HEK293 (cell line): Measurements from ENCODE around the gene MLLT6.

Experiments used
- CTCF ChIA-PET: fragments of 350-600 bp; formaldehyde crosslinking; extraction: SDS; loops from one replicate; lab custom pipeline; 2021; ENCODE audit warnings: antibody characterized with exemption; lab: Yijun Ruan, JAX
- POLR2A ChIA-PET: fragments of 300-600 bp; formaldehyde crosslinking; extraction: SDS; loops from one replicate; lab custom pipeline; 2020; ENCODE audit warnings: antibody characterized with exemption, inconsistent platforms; lab: Yijun Ruan, JAX
- H3K27ac ChIP-seq: fragments of 200-500 bp; sonication (Bioruptor generic); 2 replicates; pipeline ENCODE4 v1.5.1; 2014; ENCODE audit warnings: low read depth, low read length, control low read depth, inconsistent platforms; ENCODE audit errors: extremely low read depth
- H3K36me3 ChIP-seq, 2 experiments: fragments of 200-500 bp in 1 of 2; sonication (Bioruptor generic) in 1 of 2; 1 replicate in 1 of 2; 2 replicates in 1 of 2; pipeline ENCODE4 v1.5.1; 2014 to 2017; ENCODE audit warnings: inconsistent platforms in 2 of 2, low read length in 2 of 2; ENCODE audit not compliant: control insufficient read depth in 2 of 2, insufficient read depth in 1 of 2
- H3K4me1 ChIP-seq: fragments of 200-500 bp; sonication (Bioruptor generic); 2 replicates; pipeline ENCODE4 v1.5.1; 2014; ENCODE audit warnings: mild to moderate bottlenecking, low read length, inconsistent platforms; ENCODE audit not compliant: control insufficient read depth, insufficient read depth
- H3K4me3 ChIP-seq: 2 replicates; pipeline ENCODE4 v1.5.1; 2011; ENCODE audit warnings: low read depth, mild to moderate bottlenecking, control low read depth, low read length, moderate library complexity
- H3K9me3 ChIP-seq: fragments of 200-500 bp; sonication (Bioruptor generic); 2 replicates; pipeline ENCODE4 v1.5.1; 2014; ENCODE audit warnings: low read depth, low read length, inconsistent platforms; ENCODE audit not compliant: control insufficient read depth, insufficient read depth
- BCL11B ChIP-seq: fragments of 450-650 bp; formaldehyde crosslinking; IDR thresholded peaks from 2 replicates; pipeline ENCODE4 v1.5.1; 2016; ENCODE audit warnings: low read depth, missing biosample characterization, missing genetic modification characterization
- EGR2 ChIP-seq: fragments of 450-650 bp; formaldehyde crosslinking; IDR thresholded peaks from 2 replicates; pipeline ENCODE4 v1.5.1; 2016; ENCODE audit warnings: low read depth, missing biosample characterization, missing genetic modification characterization
- GFI1B ChIP-seq: fragments of 450-650 bp; formaldehyde crosslinking; IDR thresholded peaks from 2 replicates; pipeline ENCODE4 v1.5.1; 2016; ENCODE audit warnings: missing biosample characterization, missing genetic modification characterization
- GLIS2 ChIP-seq: fragments of 450-650 bp; formaldehyde crosslinking; IDR thresholded peaks from 2 replicates; pipeline ENCODE4 v1.5.1; 2016; ENCODE audit warnings: missing biosample characterization, missing genetic modification characterization
- ZBTB20 ChIP-seq: fragments of 450-650 bp; formaldehyde crosslinking; IDR thresholded peaks from 2 replicates; pipeline ENCODE4 v1.5.1; 2016; ENCODE audit warnings: missing biosample characterization, missing genetic modification characterization
- ZFP41 ChIP-seq: fragments of 450-650 bp; formaldehyde crosslinking; IDR thresholded peaks from 2 replicates; pipeline ENCODE4 v1.5.1; 2016; ENCODE audit warnings: missing biosample characterization, missing genetic modification characterization, borderline replicate concordance
- ZNF473 ChIP-seq: fragments of 450-650 bp; formaldehyde crosslinking; IDR thresholded peaks from 2 replicates; pipeline ENCODE4 v1.5.1; 2017; ENCODE audit warnings: missing biosample characterization, missing genetic modification characterization
- ZNF600 ChIP-seq: fragments of 450-650 bp; formaldehyde crosslinking; IDR thresholded peaks from 2 replicates; pipeline ENCODE4 v1.5.1; 2016; ENCODE audit warnings: missing biosample characterization, missing genetic modification characterization
- ZNF624 ChIP-seq: fragments of 450-650 bp; formaldehyde crosslinking; IDR thresholded peaks from 2 replicates; pipeline ENCODE4 v1.5.1; 2017; ENCODE audit warnings: missing biosample characterization, missing genetic modification characterization
- TF ChIP-seq, protein P1 (sequence below): fragments of 450-650 bp; formaldehyde crosslinking; IDR thresholded peaks from 2 replicates; pipeline ENCODE4 v1.5.1; 2016; ENCODE audit warnings: missing biosample characterization, missing genetic modification characterization
- TF ChIP-seq, protein P2 (sequence below): fragments of 450-650 bp; formaldehyde crosslinking; IDR thresholded peaks from 2 replicates; pipeline ENCODE4 v1.5.1; 2016; ENCODE audit warnings: missing biosample characterization, missing genetic modification characterization, borderline replicate concordance
- TF ChIP-seq, protein P3 (sequence below): fragments of 450-650 bp; formaldehyde crosslinking; IDR thresholded peaks from 2 replicates; pipeline ENCODE4 v1.5.1; 2016; ENCODE audit warnings: missing biosample characterization, missing genetic modification characterization
- TF ChIP-seq, protein P4 (sequence below): fragments of 450-650 bp; formaldehyde crosslinking; IDR thresholded peaks from 2 replicates; pipeline ENCODE4 v1.5.1; 2016; ENCODE audit warnings: missing biosample characterization, missing genetic modification characterization
- TF ChIP-seq, protein P5 (sequence below): fragments of 450-650 bp; formaldehyde crosslinking; IDR thresholded peaks from 2 replicates; pipeline ENCODE4; 2016; ENCODE audit warnings: missing biosample characterization, missing genetic modification characterization
- TF ChIP-seq, protein P6 (sequence below): fragments of 450-650 bp; formaldehyde crosslinking; IDR thresholded peaks from 2 replicates; pipeline ENCODE4 v1.5.1; 2017; ENCODE audit warnings: missing biosample characterization, missing genetic modification characterization

MLLT6 gene

DNA sequence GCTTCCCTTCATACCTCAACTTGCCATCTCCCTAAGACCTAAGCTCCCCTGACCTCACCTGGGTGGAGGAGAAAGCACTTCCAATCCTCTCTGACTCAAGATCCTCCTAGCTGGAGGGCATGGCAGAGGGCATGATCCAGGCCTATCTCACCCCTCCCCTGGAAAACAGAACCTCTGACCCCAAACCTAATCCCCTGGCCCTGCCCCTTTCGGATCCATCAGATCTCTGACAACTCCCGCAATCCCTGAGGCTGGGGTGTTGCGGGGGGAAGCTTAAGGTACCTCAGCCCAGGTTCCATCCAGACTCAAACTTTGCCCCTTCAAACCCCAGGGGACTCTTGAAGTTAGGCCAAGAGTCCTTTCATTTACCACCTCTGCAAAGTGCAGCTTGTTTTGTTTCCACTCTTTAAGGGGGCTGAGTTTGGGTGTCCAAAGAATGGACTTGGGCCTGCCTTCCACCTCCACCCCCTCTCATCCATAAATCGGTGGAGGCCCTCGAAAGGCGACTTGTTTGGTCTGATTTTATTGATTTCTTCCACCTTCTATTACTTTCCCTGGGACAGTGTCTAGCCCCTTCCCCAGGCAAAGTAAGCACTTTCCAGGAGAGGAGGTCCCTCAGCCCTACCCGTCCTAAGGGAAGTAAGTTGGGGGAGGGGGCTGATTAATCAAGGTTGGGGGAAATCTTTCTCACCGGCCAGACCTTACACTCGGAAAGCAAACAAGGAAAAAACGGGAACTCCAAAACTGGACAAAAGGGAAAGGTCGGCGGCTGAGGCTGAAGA lies 32.9 kb upstream of the MLLT6 start (continued):
- TF ChIP-seq, protein P1, sequence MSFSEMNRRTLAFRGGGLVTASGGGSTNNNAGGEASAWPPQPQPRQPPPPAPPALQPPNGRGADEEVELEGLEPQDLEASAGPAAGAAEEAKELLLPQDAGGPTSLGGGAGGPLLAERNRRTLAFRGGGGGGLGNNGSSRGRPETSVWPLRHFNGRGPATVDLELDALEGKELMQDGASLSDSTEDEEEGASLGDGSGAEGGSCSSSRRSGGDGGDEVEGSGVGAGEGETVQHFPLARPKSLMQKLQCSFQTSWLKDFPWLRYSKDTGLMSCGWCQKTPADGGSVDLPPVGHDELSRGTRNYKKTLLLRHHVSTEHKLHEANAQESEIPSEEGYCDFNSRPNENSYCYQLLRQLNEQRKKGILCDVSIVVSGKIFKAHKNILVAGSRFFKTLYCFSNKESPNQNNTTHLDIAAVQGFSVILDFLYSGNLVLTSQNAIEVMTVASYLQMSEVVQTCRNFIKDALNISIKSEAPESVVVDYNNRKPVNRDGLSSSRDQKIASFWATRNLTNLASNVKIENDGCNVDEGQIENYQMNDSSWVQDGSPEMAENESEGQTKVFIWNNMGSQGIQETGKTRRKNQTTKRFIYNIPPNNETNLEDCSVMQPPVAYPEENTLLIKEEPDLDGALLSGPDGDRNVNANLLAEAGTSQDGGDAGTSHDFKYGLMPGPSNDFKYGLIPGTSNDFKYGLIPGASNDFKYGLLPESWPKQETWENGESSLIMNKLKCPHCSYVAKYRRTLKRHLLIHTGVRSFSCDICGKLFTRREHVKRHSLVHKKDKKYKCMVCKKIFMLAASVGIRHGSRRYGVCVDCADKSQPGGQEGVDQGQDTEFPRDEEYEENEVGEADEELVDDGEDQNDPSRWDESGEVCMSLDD: no peak

DNA sequence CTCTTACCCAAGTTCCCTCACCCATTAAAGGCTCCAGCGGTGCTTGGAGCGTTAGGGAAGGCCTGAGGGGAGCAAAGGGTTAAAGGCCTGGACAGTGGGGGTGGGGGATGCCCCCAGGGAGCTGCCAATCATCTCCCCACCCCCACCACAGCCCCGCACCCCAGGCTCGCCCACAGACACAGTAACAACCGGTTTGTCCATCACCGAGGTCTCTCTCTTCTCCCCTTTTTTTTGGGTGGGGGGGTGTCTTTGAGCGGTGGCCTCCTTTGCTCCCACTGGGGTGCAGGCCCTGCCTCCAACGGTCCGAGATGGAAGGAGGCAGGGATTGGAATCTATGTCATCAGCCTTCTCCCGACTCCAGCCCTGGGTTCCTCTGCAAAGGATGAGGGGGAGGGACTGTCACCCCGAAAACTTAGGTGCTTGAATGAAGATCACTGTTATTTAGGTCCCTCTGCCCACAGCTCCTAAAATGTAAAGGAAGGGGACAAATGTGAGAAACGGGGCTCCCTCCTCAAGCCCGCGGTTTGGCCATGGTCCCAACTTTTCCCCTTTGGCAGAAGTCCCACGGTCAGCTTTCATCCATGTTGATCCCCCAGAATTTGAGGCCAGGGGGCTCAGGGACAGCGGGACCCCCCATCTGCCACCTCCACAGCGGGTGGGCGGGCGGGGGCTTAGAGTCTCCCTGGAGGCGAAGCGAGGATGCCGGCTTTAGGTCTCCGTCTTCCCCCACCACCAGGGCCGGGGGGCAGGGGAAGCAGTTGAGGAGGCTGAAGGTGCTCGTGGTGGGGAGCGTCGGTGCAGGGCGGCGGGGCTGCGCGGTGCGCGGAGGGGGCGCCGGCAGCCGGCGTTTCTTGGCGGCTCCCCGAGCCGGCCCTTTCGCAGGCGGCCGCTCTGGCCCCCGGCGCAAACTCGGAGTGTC lies 32.0 kb upstream of the MLLT6 start:
- Histone ChIP-seq H3K27ac (peak overlapping the region; percentile 8; the same call in 1 of the 2 replicates), H3K4me1 (peaks cover 18% of the 10 kb centered on the region), H3K36me3 (no peaks in the 10 kb centered on the region), H3K9me3 (no peaks in the 10 kb centered on the region), H3K4me3 (no peak overlapping the region)
- TF ChIP-seq, protein P2, sequence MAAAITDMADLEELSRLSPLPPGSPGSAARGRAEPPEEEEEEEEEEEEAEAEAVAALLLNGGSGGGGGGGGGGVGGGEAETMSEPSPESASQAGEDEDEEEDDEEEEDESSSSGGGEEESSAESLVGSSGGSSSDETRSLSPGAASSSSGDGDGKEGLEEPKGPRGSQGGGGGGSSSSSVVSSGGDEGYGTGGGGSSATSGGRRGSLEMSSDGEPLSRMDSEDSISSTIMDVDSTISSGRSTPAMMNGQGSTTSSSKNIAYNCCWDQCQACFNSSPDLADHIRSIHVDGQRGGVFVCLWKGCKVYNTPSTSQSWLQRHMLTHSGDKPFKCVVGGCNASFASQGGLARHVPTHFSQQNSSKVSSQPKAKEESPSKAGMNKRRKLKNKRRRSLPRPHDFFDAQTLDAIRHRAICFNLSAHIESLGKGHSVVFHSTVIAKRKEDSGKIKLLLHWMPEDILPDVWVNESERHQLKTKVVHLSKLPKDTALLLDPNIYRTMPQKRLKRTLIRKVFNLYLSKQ (tag by site-specific recombination): no peak
- TF ChIP-seq ZNF600 (tag by site-specific recombination): peak; percentile 45; the same call in 1 of the 2 replicates
- TF ChIP-seq ZBTB20 (tag by site-specific recombination): no peak
- TF ChIP-seq GLIS2 (tag by site-specific recombination): peak; percentile 50; the same call in 1 of the 2 replicates
- no peak for TF ChIP-seq GFI1B (tag by site-specific recombination)
- TF ChIP-seq, protein P3, sequence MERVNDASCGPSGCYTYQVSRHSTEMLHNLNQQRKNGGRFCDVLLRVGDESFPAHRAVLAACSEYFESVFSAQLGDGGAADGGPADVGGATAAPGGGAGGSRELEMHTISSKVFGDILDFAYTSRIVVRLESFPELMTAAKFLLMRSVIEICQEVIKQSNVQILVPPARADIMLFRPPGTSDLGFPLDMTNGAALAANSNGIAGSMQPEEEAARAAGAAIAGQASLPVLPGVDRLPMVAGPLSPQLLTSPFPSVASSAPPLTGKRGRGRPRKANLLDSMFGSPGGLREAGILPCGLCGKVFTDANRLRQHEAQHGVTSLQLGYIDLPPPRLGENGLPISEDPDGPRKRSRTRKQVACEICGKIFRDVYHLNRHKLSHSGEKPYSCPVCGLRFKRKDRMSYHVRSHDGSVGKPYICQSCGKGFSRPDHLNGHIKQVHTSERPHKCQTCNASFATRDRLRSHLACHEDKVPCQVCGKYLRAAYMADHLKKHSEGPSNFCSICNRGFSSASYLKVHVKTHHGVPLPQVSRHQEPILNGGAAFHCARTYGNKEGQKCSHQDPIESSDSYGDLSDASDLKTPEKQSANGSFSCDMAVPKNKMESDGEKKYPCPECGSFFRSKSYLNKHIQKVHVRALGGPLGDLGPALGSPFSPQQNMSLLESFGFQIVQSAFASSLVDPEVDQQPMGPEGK: peak; percentile 76
- TF ChIP-seq ZFP41 (tag by site-specific recombination): no peak
- peak; percentile 54; the same call in 1 of the 2 replicates for TF ChIP-seq BCL11B (tag by site-specific recombination)
- TF ChIP-seq, protein P4, sequence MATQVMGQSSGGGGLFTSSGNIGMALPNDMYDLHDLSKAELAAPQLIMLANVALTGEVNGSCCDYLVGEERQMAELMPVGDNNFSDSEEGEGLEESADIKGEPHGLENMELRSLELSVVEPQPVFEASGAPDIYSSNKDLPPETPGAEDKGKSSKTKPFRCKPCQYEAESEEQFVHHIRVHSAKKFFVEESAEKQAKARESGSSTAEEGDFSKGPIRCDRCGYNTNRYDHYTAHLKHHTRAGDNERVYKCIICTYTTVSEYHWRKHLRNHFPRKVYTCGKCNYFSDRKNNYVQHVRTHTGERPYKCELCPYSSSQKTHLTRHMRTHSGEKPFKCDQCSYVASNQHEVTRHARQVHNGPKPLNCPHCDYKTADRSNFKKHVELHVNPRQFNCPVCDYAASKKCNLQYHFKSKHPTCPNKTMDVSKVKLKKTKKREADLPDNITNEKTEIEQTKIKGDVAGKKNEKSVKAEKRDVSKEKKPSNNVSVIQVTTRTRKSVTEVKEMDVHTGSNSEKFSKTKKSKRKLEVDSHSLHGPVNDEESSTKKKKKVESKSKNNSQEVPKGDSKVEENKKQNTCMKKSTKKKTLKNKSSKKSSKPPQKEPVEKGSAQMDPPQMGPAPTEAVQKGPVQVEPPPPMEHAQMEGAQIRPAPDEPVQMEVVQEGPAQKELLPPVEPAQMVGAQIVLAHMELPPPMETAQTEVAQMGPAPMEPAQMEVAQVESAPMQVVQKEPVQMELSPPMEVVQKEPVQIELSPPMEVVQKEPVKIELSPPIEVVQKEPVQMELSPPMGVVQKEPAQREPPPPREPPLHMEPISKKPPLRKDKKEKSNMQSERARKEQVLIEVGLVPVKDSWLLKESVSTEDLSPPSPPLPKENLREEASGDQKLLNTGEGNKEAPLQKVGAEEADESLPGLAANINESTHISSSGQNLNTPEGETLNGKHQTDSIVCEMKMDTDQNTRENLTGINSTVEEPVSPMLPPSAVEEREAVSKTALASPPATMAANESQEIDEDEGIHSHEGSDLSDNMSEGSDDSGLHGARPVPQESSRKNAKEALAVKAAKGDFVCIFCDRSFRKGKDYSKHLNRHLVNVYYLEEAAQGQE: no peak
- TF ChIP-seq ZNF473 (tag by site-specific recombination): no peak
- 0 out of 2 replicates have a peak, but pooled peaks have one; percentile 6 for TF ChIP-seq EGR2 (tag by site-specific recombination)
- TF ChIP-seq, protein P5, sequence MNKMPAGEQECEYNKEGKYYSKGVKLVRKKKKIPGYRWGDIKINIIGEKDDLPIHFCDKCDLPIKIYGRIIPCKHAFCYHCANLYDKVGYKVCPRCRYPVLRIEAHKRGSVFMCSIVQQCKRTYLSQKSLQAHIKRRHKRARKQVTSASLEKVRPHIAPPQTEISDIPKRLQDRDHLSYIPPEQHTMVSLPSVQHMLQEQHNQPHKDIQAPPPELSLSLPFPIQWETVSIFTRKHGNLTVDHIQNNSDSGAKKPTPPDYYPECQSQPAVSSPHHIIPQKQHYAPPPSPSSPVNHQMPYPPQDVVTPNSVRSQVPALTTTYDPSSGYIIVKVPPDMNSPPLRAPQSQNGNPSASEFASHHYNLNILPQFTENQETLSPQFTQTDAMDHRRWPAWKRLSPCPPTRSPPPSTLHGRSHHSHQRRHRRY: 0 out of 2 replicates have a peak, but pooled peaks have one; percentile 13
- TF ChIP-seq, protein P6, sequence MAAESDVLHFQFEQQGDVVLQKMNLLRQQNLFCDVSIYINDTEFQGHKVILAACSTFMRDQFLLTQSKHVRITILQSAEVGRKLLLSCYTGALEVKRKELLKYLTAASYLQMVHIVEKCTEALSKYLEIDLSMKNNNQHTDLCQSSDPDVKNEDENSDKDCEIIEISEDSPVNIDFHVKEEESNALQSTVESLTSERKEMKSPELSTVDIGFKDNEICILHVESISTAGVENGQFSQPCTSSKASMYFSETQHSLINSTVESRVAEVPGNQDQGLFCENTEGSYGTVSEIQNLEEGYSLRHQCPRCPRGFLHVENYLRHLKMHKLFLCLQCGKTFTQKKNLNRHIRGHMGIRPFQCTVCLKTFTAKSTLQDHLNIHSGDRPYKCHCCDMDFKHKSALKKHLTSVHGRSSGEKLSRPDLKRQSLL: no peak
- TF ChIP-seq ZNF624 (tag by site-specific recombination): no peak
- CTCF ChIA-PET: interaction anchor here (0.7 to 0.9 kb wide), 2 partner anchors 10 to 73 kb away, joined by 3 read pairs; no protein-coding TSS in a partner anchor
- POLR2A ChIA-PET: no interaction called here
